Thyroid gland (tissue), 4 donors: ENCODE measurements around the gene SPART. TPM values are rescaled to one million over a fixed set of nuclear protein-coding genes. Genes with fewer than 3 reads are reported as not detected.

ENCODE experiments used
- DNase-seq, 2 donors: peaks; one replicate each; pipeline ENCODE4 v3.0.0-alpha.2; 2019
- H3K27ac ChIP-seq, 3 donors: fragments of 200-600 bp; sonication (generic); 1 replicate in 2 of 3; 2 replicates in 1 of 3; pipeline ENCODE4 v1.5.1; 2016 to 2019; ENCODE audit warnings: mild to moderate bottlenecking in 1 of 3, moderate library complexity in 1 of 3
- H3K27me3 ChIP-seq: fragments of 200-600 bp; sonication (generic); one replicate; pipeline ENCODE4 v1.5.1; 2019
- H3K36me3 ChIP-seq, 2 donors: fragments of 200-600 bp; sonication (generic); one replicate each; pipeline ENCODE4 v1.5.1; 2016 to 2019
- H3K4me1 ChIP-seq, 2 donors: fragments of 200-600 bp; sonication (generic); one replicate each; pipeline ENCODE4 v1.5.1; 2017 to 2019
- H3K4me3 ChIP-seq, 3 donors: fragments of 200-600 bp; sonication (generic); replicated peaks in 1 of 3; 1 replicate in 2 of 3; 2 replicates in 1 of 3; pipeline ENCODE4 v1.5.1; 2016; ENCODE audit warnings: mild to moderate bottlenecking in 1 of 3
- H3K9me3 ChIP-seq: fragments of 200-600 bp; sonication (generic); one replicate; pipeline ENCODE4 v1.5.1; 2017
- CTCF ChIP-seq, 6 experiments: fragments of 200-600 bp in 3 of 6; fragments of 450-650 bp in 3 of 6; sonication (generic) in 3 of 6; IDR thresholded peaks; one replicate each; pipeline ENCODE4 v1.5.1; 2016 to 2019; ENCODE audit warnings: antibody characterized with exemption in 6 of 6, mild to moderate bottlenecking in 2 of 6, inconsistent platforms in 1 of 6, moderate library complexity in 1 of 6
- POLR2A ChIP-seq, 2 donors: fragments of 450-650 bp; IDR thresholded peaks; one replicate each; pipeline ENCODE4 v1.6.1; 2017; ENCODE audit warnings: antibody characterized with exemption in 2 of 2, mild to moderate bottlenecking in 2 of 2, moderate library complexity in 1 of 2
- WGBS, 2 donors: methylation state at CpG; one replicate each; pipeline ENCODE4 v1.1.5; 2017; 5-methylcytosine and 5-hydroxymethylcytosine counted together
- intact Hi-C: fragments of 100-400 bp; cut with DNase I; formaldehyde crosslinking; loops from one replicate; pipeline ENCODE4 v1.15.1; 2023
- small RNA-seq: library from RNA; depleted of rRNA; stranded (forward); fragments of <200 nt; gene quantifications from one replicate; pipeline ENCODE3, GENCODE V24; 2016
- total RNA-seq, 4 donors: library from RNA; depleted of rRNA; stranded (reverse); fragments of >200 nt; gene quantifications; one replicate each; pipeline ENCODE4 v1.2.3, GENCODE V29; 2016

Gene SPART
- total RNA-seq, 4 donors from 2014 or later: 63.1 to 86.9 (median 77.5) TPM

GRCh38 chr13:36273431-36273830, 72.8 kb downstream of the SPART start:
- no peaks in the 10 kb centered on the region for H3K9me3 ChIP-seq
- no peaks in the 10 kb centered on the region for H3K27me3 ChIP-seq
- H3K4me3 ChIP-seq: no peak overlapping the region
- WGBS, 2 donors: 90 to 93% methylated on average over 2 of the region's 2 CpGs
- H3K36me3 ChIP-seq: no peaks in the 10 kb centered on the region
- no peak overlapping the region for H3K27ac ChIP-seq
- TF ChIP-seq POLR2A (IDR thresholded peaks at IDR 0.05) (no peak), CTCF (IDR thresholded peaks at IDR 0.05) (no peak)
- H3K4me1 ChIP-seq: no peaks in the 10 kb centered on the region
- DNase-seq: no peak
- intact Hi-C loops: no loop called here

GRCh38 chr13:36261976-36262375, 84.2 kb downstream of the SPART start:
- TF ChIP-seq POLR2A (IDR thresholded peaks at IDR 0.05): no peak
- TF ChIP-seq CTCF (IDR thresholded peaks at IDR 0.05): no peak
- no peaks in the 10 kb centered on the region for H3K36me3 ChIP-seq
- H3K4me3 ChIP-seq: no peak overlapping the region
- no peak for DNase-seq
- no peaks in the 10 kb centered on the region for H3K9me3 ChIP-seq
- intact Hi-C loops: no loop called here
- H3K4me1 ChIP-seq: peaks cover 5 to 11% of the 10 kb centered on the region in 2 donors
- H3K27me3 ChIP-seq: no peaks in the 10 kb centered on the region
- H3K27ac ChIP-seq: no peak overlapping the region

- H3K9me3 ChIP-seq: no peaks in the 10 kb centered on the region
- intact Hi-C loops: no loop called here
- TF ChIP-seq CTCF (IDR thresholded peaks at IDR 0.05) (no peak), POLR2A (IDR thresholded peaks at IDR 0.05) (no peak)
- H3K4me3 ChIP-seq: no peak overlapping the region
- no peak overlapping the region for H3K27ac ChIP-seq
- no peaks in the 10 kb centered on the region for H3K36me3 ChIP-seq
- H3K4me1 ChIP-seq: peaks cover 5 to 11% of the 10 kb centered on the region in 2 donors
- no peak for DNase-seq
- WGBS, 2 donors: 64 to 78% methylated on average over 3 of the region's 3 CpGs
- H3K27me3 ChIP-seq: no peaks in the 10 kb centered on the region
Observed at GRCh38 chr13:36261011-36261410, 85.2 kb downstream of the SPART start.

- no peak for DNase-seq
- Histone ChIP-seq H3K4me1 (peaks cover 5 to 11% of the 10 kb centered on the region in 2 donors), H3K27me3 (no peaks in the 10 kb centered on the region), H3K27ac (no peak overlapping the region), H3K4me3 (no peak overlapping the region), H3K36me3 (no peaks in the 10 kb centered on the region), H3K9me3 (no peaks in the 10 kb centered on the region)
- no peak for TF ChIP-seq CTCF (IDR thresholded peaks at IDR 0.05)
- WGBS, 2 donors: 81 to 86% methylated on average over 8 of the region's 8 CpGs
- intact Hi-C loops: no loop called here
Observed at GRCh38 chr13:36259361-36260137, 86.6 kb downstream of the SPART start.

GRCh38 chr13:36258831-36259230, 87.4 kb downstream of the SPART start:
- no peak for TF ChIP-seq CTCF (IDR thresholded peaks at IDR 0.05)
- no peak for TF ChIP-seq POLR2A (IDR thresholded peaks at IDR 0.05)
- intact Hi-C loops: no loop called here
- H3K4me3 ChIP-seq: no peak overlapping the region
- no peaks in the 10 kb centered on the region for H3K27me3 ChIP-seq
- no peaks in the 10 kb centered on the region for H3K36me3 ChIP-seq
- no peak for DNase-seq
- 81 to 86% methylated on average over 7 to 8 of the region's 8 CpGs for WGBS, 2 donors
- H3K27ac ChIP-seq: no peak overlapping the region
- H3K9me3 ChIP-seq: no peaks in the 10 kb centered on the region
- H3K4me1 ChIP-seq: peaks cover 5 to 11% of the 10 kb centered on the region in 2 donors

Small RNA genes lying within 50 kb of the gene (small RNA-seq; reads per million reads assigned to genes)
- not detected for gene RNU6-71P

Other genes with a start within 250 kb of the SPART start
- gene DCLK1, start 215.0 kb downstream of the SPART start, total RNA-seq: 10 to 100 TPM; 11.9 to 26.4 (median 15.5) TPM
- gene SOHLH2, start 131.8 kb downstream of the SPART start, total RNA-seq: under 1 TPM in 1 of 4 donors, not detected in 3; 0.13 TPM
- 1 to 10 TPM in 2 of 4 donors, under 1 TPM in 2; 0.38 to 4.0 (median 2.1) TPM for gene CCDC169, start 48.6 kb downstream of the SPART start, total RNA-seq
- under 1 TPM; 0.22 to 0.94 (median 0.56) TPM for gene CCNA1, start 86.1 kb upstream of the SPART start, total RNA-seq